IMR-90 (cell line): ENCODE measurements around the gene ZXDC. TPM values are rescaled to one million over a fixed set of nuclear protein-coding genes. Genes with fewer than 3 reads are reported as not detected.

ENCODE experiments used
- ATAC-seq: fragments of 200-7000 bp; cut with Tn5 transposase; 2 replicates; pipeline ENCODE4 v1.9.1; 2020; ENCODE audit warnings: low read depth, mild to moderate bottlenecking, moderate library complexity
- BruUV-seq: library from RNA; stranded (reverse); fragments of 400-500 nt; replicated peaks from 2 replicates; lab custom pipeline; 2021; lab: Mats Ljungman, UMichigan
- CTCF ChIA-PET: fragments of 300-600 bp; formaldehyde crosslinking; extraction: SDS; loops from one replicate; lab custom pipeline; 2021; ENCODE audit warnings: antibody characterized with exemption; lab: Yijun Ruan, JAX
- POLR2A ChIA-PET: fragments of 300-600 bp; sonication (Branson Sonifier 250); formaldehyde crosslinking; loops from one replicate; lab custom pipeline; 2022; ENCODE audit warnings: antibody characterized with exemption; ENCODE audit not compliant: unreplicated experiment; lab: Charles Lee
- DNase-seq: peaks from one replicate; pipeline ENCODE4 v3.0.0; 2013
- H2AFZ ChIP-seq: replicated peaks from 2 replicates; pipeline ENCODE3; 2013; ENCODE audit warnings: low read length, mild to moderate bottlenecking; ENCODE audit not compliant: poor library complexity
- H2AK5ac ChIP-seq: 2 replicates; pipeline ENCODE4 v1.6.1; 2013; ENCODE audit warnings: low read depth, low read length, inconsistent platforms
- H2AK9ac ChIP-seq: replicated peaks from 2 replicates; pipeline ENCODE3; 2013; ENCODE audit warnings: mild to moderate bottlenecking, low read depth, low read length, moderate library complexity; ENCODE audit not compliant: poor library complexity
- H2BK120ac ChIP-seq: 2 replicates; pipeline ENCODE4 v1.6.1; 2013; ENCODE audit warnings: low read depth, low read length, inconsistent platforms
- H2BK15ac ChIP-seq: 3 replicates; pipeline ENCODE4 v1.6.1; 2013; ENCODE audit warnings: low read depth, low read length, inconsistent platforms
- H2BK20ac ChIP-seq: 2 replicates; pipeline ENCODE4 v1.6.1; 2013; ENCODE audit warnings: low read depth, mild to moderate bottlenecking, inconsistent platforms, low read length, moderate library complexity
- H2BK5ac ChIP-seq: 2 replicates; pipeline ENCODE4 v1.6.1; 2013; ENCODE audit warnings: mild to moderate bottlenecking, low read depth, low read length, inconsistent platforms; ENCODE audit not compliant: poor library complexity, severe bottlenecking
- H3K14ac ChIP-seq: replicated peaks from 2 replicates; pipeline ENCODE4 v1.6.1; 2013; ENCODE audit warnings: low read depth, low read length, inconsistent platforms
- H3K18ac ChIP-seq: 2 replicates; pipeline ENCODE4 v1.6.1; 2013; ENCODE audit warnings: low read depth, low read length, control low read depth
- H3K23ac ChIP-seq: 2 replicates; pipeline ENCODE4 v1.6.1; 2013; ENCODE audit warnings: low read depth, low read length, inconsistent platforms
- H3K27ac ChIP-seq: 2 replicates; pipeline ENCODE4 v1.5.1; 2013; ENCODE audit warnings: mild to moderate bottlenecking, control low read depth, low read length; ENCODE audit not compliant: insufficient read depth
- H3K27me3 ChIP-seq: 2 replicates; pipeline ENCODE4 v1.6.1; 2013; ENCODE audit warnings: low read length; ENCODE audit not compliant: control insufficient read depth, insufficient read depth
- H3K36me3 ChIP-seq: 2 replicates; pipeline ENCODE4 v1.6.1; 2013; ENCODE audit warnings: low read length, mixed read lengths; ENCODE audit not compliant: control insufficient read depth, insufficient read depth
- H3K4ac ChIP-seq: 2 replicates; pipeline ENCODE4 v1.6.1; 2013; ENCODE audit warnings: low read depth, low read length, inconsistent platforms
- H3K4me1 ChIP-seq: 2 replicates; pipeline ENCODE4 v1.6.1; 2013; ENCODE audit warnings: low read length, mixed read lengths; ENCODE audit not compliant: control insufficient read depth, insufficient read depth
- H3K4me2 ChIP-seq: 2 replicates; pipeline ENCODE4 v1.6.1; 2013; ENCODE audit warnings: low read depth, mild to moderate bottlenecking, control low read depth, low read length, moderate library complexity
- H3K4me3 ChIP-seq: 2 replicates; pipeline ENCODE4 v1.5.1; 2013; ENCODE audit warnings: low read depth, mild to moderate bottlenecking, control low read depth, low read length, moderate library complexity; ENCODE audit not compliant: insufficient read depth
- H3K56ac ChIP-seq: 2 replicates; pipeline ENCODE4 v1.6.1; 2013; ENCODE audit warnings: low read length, inconsistent platforms; ENCODE audit not compliant: insufficient read depth; ENCODE audit errors: extremely low read depth
- H3K79me1 ChIP-seq, 2 experiments: 2 replicates each; pipeline ENCODE4 v1.6.1; 2013; ENCODE audit warnings: low read length in 2 of 2, inconsistent platforms in 1 of 2, low read depth in 1 of 2
- H3K9ac ChIP-seq: 2 replicates; pipeline ENCODE4 v1.6.1; 2013; ENCODE audit warnings: low read depth, low read length, control low read depth
- H3K9me1 ChIP-seq: 2 replicates; pipeline ENCODE4 v1.6.1; 2013; ENCODE audit warnings: low read length, inconsistent platforms; ENCODE audit not compliant: insufficient read depth
- H3K9me3 ChIP-seq: 2 replicates; pipeline ENCODE4 v1.6.1; 2013; ENCODE audit warnings: low read length; ENCODE audit not compliant: control insufficient read depth, insufficient read depth
- H4K20me1 ChIP-seq: 2 replicates; pipeline ENCODE4 v1.6.1; 2013; ENCODE audit warnings: low read length, inconsistent platforms; ENCODE audit not compliant: insufficient read depth
- H4K5ac ChIP-seq: 2 replicates; pipeline ENCODE4 v1.6.1; 2013; ENCODE audit warnings: mild to moderate bottlenecking, low read depth, low read length, control low read depth
- H4K8ac ChIP-seq, 2 experiments: 2 replicates each; pipeline ENCODE4 v1.6.1; 2013; ENCODE audit warnings: low read depth in 2 of 2, low read length in 2 of 2, control low read depth in 1 of 2, inconsistent platforms in 1 of 2
- H4K91ac ChIP-seq: 2 replicates; pipeline ENCODE4 v1.6.1; 2013; ENCODE audit warnings: low read depth, low read length, inconsistent platforms; ENCODE audit not compliant: insufficient read depth
- BHLHE40 ChIP-seq: fragments of 150-350 bp; IDR thresholded peaks from 2 replicates; pipeline ENCODE4 v1.6.1; 2016; ENCODE audit warnings: mild to moderate bottlenecking, low read depth, low read length
- CEBPB ChIP-seq: IDR thresholded peaks from 2 replicates; pipeline ENCODE4 v1.6.1; 2012; ENCODE audit warnings: low read depth, low read length, improper control_type of control experiment
- CHD1 ChIP-seq: IDR thresholded peaks from 2 replicates; pipeline ENCODE4 v1.6.1; 2012; ENCODE audit warnings: low read depth, low read length, improper control_type of control experiment
- CTCF ChIP-seq: conservative IDR thresholded peaks from 2 replicates; pipeline ENCODE4 v1.5.1; 2012; ENCODE audit warnings: mild to moderate bottlenecking, low read depth, low read length, improper control_type of control experiment
- FOS ChIP-seq: fragments of 150-350 bp; IDR thresholded peaks from 2 replicates; pipeline ENCODE4 v1.6.1; 2016; ENCODE audit warnings: low read depth, low read length
- MAFK ChIP-seq: IDR thresholded peaks from 2 replicates; pipeline ENCODE4 v1.6.1; 2012; ENCODE audit warnings: low read depth, low read length, improper control_type of control experiment
- MAZ ChIP-seq: IDR thresholded peaks from 2 replicates; pipeline ENCODE4 v1.6.1; 2012; ENCODE audit warnings: low read depth, mild to moderate bottlenecking, low read length, improper control_type of control experiment, moderate library complexity, borderline replicate concordance
- MXI1 ChIP-seq: IDR thresholded peaks from 2 replicates; pipeline ENCODE4 v1.6.1; 2012; ENCODE audit warnings: low read depth, mild to moderate bottlenecking, low read length, moderate library complexity, borderline replicate concordance
- NFE2L2 ChIP-seq: fragments of 150-350 bp; IDR thresholded peaks from 2 replicates; pipeline ENCODE4 v1.6.1; 2016; ENCODE audit warnings: low read depth, mild to moderate bottlenecking, low read length
- POLR2A ChIP-seq: IDR thresholded peaks from 2 replicates; pipeline ENCODE4 v1.6.1; 2012; ENCODE audit warnings: mild to moderate bottlenecking, low read depth, low read length
- RAD21 ChIP-seq: IDR thresholded peaks from 2 replicates; pipeline ENCODE4 v1.6.1; 2012; ENCODE audit warnings: low read length, improper control_type of control experiment
- RCOR1 ChIP-seq: IDR thresholded peaks from 2 replicates; pipeline ENCODE4 v1.6.1; 2012; ENCODE audit warnings: mild to moderate bottlenecking, low read length, improper control_type of control experiment; ENCODE audit not compliant: insufficient replicate concordance
- RFX5 ChIP-seq: IDR thresholded peaks from 2 replicates; pipeline ENCODE4 v1.8.0; 2012; ENCODE audit warnings: low read depth, mild to moderate bottlenecking, low read length, moderate library complexity
- SMC3 ChIP-seq: fragments of 150-350 bp; IDR thresholded peaks from 2 replicates; pipeline ENCODE4 v1.6.1; 2016; ENCODE audit warnings: low read depth, mild to moderate bottlenecking, antibody characterized with exemption, low read length, moderate library complexity
- WGBS, 2 experiments: methylation state at CpG; one replicate each; pipeline versions ENCODE4 v1.1.5 to v1.1.7; 2013; ENCODE audit warnings: missing lambda C conversion rate in 2 of 2; ENCODE audit not compliant: insufficient read length in 1 of 2; ENCODE audit errors: extremely low coverage in 2 of 2; 5-methylcytosine and 5-hydroxymethylcytosine counted together
- dilution Hi-C: fragments of 300-500 bp; cut with HindIII; formaldehyde crosslinking; loops from one replicate; pipeline ENCODE4 v1.14.3; 2018; ENCODE audit warnings: low sequenced_read_pairs; ENCODE audit not compliant: unreplicated experiment
- in situ Hi-C: fragments of 300-500 bp; cut with MboI; formaldehyde crosslinking; loops from 3 replicates; pipeline ENCODE4 v1.14.3; 2019; ENCODE audit warnings: low sequenced_read_pairs, inconsistent platforms, mixed read lengths
- intact Hi-C: fragments of 100-400 bp; cut with micrococcal nuclease; formaldehyde crosslinking; loops from 2 replicates; pipeline ENCODE4 v1.10.0; 2022
- polyA plus RNA-seq, 3 experiments: library from polyadenylated mRNA; depleted of rRNA; stranded (reverse); fragments of >200 nt; gene quantifications; 2 replicates each; pipeline ENCODE4 v1.2.3, GENCODE V29; 2012; ENCODE audit warnings: low replicate concordance in 1 of 3
- total RNA-seq: library from RNA; depleted of rRNA; stranded (reverse); fragments of >200 nt; gene quantifications from 2 replicates; pipeline ENCODE4 v1.2.3, GENCODE V29; 2012
- TF ChIP-seq, protein P1 (sequence below): fragments of 150-350 bp; IDR thresholded peaks from 2 replicates; pipeline ENCODE4 v1.6.1; 2016; ENCODE audit warnings: low read depth, mild to moderate bottlenecking, low read length, moderate library complexity, borderline replicate concordance
- TF ChIP-seq, protein P2 (sequence below): fragments of 150-350 bp; IDR thresholded peaks from 2 replicates; pipeline ENCODE4 v1.6.1; 2017; ENCODE audit warnings: mild to moderate bottlenecking, antibody characterized with exemption, low read length, low read depth

The ZXDC gene
- total and polyA plus RNA-seq, 2 of the 4 experiments (the other 2 are of a cell fraction) = 11.5 to 14.3 TPM

GRCh38 chr3:126421573-126422119, 54.0 kb downstream of the ZXDC start:
- TF ChIP-seq, protein P1, sequence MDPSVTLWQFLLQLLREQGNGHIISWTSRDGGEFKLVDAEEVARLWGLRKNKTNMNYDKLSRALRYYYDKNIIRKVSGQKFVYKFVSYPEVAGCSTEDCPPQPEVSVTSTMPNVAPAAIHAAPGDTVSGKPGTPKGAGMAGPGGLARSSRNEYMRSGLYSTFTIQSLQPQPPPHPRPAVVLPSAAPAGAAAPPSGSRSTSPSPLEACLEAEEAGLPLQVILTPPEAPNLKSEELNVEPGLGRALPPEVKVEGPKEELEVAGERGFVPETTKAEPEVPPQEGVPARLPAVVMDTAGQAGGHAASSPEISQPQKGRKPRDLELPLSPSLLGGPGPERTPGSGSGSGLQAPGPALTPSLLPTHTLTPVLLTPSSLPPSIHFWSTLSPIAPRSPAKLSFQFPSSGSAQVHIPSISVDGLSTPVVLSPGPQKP = no peak
- TF ChIP-seq CEBPB (no peak), CHD1 (no peak), CTCF (no peak), MXI1 (no peak), FOS (no peak), BHLHE40 (no peak), RAD21 (no peak), NFE2L2 (no peak), MAZ (no peak), RFX5 (no peak), SMC3 (no peak), POLR2A (no peak), RCOR1 (no peak), MAFK (no peak)
- TF ChIP-seq, protein P2, sequence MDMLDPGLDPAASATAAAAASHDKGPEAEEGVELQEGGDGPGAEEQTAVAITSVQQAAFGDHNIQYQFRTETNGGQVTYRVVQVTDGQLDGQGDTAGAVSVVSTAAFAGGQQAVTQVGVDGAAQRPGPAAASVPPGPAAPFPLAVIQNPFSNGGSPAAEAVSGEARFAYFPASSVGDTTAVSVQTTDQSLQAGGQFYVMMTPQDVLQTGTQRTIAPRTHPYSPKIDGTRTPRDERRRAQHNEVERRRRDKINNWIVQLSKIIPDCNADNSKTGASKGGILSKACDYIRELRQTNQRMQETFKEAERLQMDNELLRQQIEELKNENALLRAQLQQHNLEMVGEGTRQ = no peak

More at GRCh38 chr3:126421573-126422119, 54.0 kb downstream of the ZXDC start:
- BruUV-seq = no TSS peak
- Histone ChIP-seq H4K5ac (no peak overlapping the region), H2BK120ac (no peak overlapping the region), H3K14ac (no peak overlapping the region), H3K4ac (no peak overlapping the region), H3K27me3 (peaks cover 8% of the 10 kb centered on the region; the same call in 1 of the 2 replicates), H2AK5ac (no peak overlapping the region), H2AK9ac (no peak overlapping the region), H3K36me3 (no peaks in the 10 kb centered on the region), H3K79me1 (no peaks in the 10 kb centered on the region), H2BK20ac (no peak overlapping the region), H3K9me1 (no peaks in the 10 kb centered on the region), H3K9me3 (peaks cover 3% of the 10 kb centered on the region), H3K27ac (no peak overlapping the region), H3K4me2 (no peak overlapping the region), H3K18ac (no peak overlapping the region), H4K91ac (no peak overlapping the region), H4K8ac (no peak overlapping the region), H2BK5ac (no peak overlapping the region), H3K23ac (no peak overlapping the region), H3K4me1 (no peaks in the 10 kb centered on the region; the same call in 1 of the 2 replicates), H2AFZ (no peak overlapping the region), H3K4me3 (no peak overlapping the region), H4K20me1 (no peaks in the 10 kb centered on the region), H3K56ac (no peak overlapping the region), H3K9ac (no peak overlapping the region), H2BK15ac (no peak overlapping the region)
- ATAC-seq (no peak), DNase-seq (no peak)
- 50% methylated on average over 1 of the region's 10 CpGs; no CpG with 5 or more reads in 1 of the 2 experiments for WGBS, 2 experiments
- dilution Hi-C loops (no loop called here), intact Hi-C loops (no loop called here), in situ Hi-C loops (no loop called here)
- ChIA-PET CTCF (no interaction called here), POLR2A (no interaction called here)
